Skin epidermis (tissue), 12 donors: ENCODE data around the gene EYS.

Experiments
- H3K27ac ChIP-seq, 21 experiments: fragments of 200-600 bp; sonication (generic) in 11 of 21; one replicate each; pipeline ENCODE4 v1.5.0; 2020; ENCODE audit warnings: mild to moderate bottlenecking in 3 of 21, inconsistent platforms in 2 of 21, moderate library complexity in 2 of 21
- H3K4me3 ChIP-seq, 7 experiments: fragments of 200-600 bp; sonication (generic) in 2 of 7; one replicate each; pipeline ENCODE4 v1.5.0; 2020; ENCODE audit warnings: inconsistent platforms in 2 of 7, mild to moderate bottlenecking in 2 of 7, moderate library complexity in 1 of 7

EYS gene

DNA sequence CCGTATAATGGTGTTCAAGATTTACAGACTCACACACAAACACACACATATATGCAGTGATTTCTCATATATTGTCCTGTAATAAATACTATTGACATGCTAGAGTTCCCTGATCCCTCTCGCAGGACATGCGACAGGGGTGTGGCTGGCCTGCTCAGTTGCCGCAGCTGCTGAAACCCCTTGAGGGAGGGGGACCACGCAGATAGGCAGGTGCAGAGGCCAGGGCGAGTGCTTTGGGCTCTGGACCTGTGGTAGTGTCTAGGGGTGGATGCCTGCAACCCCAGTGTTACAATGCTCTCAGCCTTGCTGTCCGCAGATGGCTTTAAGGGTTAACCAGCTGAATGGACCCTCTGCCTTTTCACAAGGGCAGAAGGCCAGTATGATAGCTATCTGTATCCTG lies 706.2 kb downstream of the EYS start:
- Histone ChIP-seq H3K27ac (no peak overlapping the region), H3K4me3 (no peak overlapping the region)

DNA sequence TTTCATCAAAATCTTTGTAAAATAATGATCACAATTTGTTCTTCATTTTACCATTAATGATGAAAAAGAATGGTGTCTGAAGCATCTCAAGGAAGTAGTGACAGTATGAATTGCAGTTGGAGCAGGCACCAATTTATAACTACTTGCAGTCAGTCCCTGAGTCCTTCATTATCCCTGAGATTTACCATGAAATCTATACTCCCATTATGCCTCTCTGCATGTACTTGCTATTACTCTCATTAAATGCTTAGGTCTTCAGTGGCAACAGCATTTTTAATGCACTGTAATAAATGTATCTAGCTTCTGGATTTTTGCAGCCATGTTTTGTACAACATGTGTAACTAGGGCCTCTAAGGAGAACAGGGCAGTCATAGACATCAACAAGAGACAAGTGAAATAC lies 708.8 kb downstream of the EYS start:
- Histone ChIP-seq H3K4me3 (no peak overlapping the region), H3K27ac (no peak overlapping the region)

DNA sequence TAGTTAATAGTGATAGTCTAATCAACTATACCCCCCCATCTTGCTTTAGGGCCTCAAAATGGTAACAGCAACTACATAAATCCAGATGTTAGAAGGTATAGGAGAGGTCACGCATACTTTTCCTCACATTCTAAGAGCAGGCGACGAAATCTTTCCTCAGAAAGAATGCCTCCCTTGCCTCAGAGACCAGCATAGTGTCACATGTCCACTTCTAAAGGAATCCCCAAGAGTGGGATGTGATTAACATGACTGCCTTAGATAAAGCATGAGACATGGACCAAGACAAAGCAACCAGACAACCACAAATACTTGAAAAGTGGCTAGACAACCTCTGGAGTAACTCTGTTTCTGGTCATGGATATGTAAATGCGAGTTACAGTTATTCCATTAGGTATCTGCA lies 710.7 kb downstream of the EYS start:
- Histone ChIP-seq H3K27ac (no peak overlapping the region), H3K4me3 (no peak overlapping the region)

DNA sequence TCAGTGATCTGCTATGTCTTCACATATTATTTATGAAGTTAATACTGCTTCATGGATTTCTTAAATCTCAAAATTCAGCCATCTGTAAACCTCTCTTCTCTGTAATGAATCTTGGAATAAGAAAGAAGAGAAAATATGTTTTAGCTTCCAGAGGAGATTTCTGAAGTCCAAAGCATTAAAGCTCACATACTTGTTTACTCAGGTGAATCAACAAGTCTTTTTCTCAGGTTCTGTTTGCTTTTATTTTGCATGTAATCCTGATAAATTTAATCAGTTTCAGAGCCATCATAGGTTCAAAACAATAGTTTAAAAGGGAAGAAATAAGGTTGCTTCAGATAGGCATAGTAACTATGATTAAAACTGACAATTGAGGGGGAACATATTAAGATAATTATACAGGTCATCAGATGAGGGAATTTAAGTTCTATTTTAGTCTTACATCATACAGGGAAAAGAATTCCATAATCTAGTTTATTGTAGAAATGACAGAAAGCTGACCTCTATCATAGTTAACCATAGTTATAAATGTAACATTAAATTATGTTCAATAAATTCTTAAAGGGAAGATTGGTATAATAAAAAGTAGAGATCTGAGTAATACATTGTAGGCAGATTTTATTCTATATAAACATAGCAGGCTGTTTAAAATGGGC lies 716.2 kb downstream of the EYS start:
- no peak overlapping the region for H3K4me3 ChIP-seq
- no peak overlapping the region for H3K27ac ChIP-seq

DNA sequence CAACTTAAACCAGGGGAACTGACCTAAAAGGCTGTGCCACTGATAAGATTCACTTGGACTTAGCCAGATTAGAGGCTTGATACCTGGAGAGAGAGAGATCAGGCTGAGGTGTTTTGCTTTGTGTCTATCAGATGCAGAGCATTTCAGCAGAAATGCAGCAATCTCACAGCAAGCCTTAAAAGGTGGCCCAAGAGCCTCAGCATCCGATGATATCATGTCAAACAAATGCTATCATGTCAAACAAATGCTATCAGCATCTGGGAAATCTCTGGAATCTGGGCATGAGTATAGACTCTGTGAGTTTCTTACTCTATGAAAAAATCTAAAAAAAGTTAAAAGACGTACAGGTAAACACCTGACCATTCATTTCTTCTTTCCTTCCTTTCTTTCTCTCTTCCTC lies 718.9 kb downstream of the EYS start:
- no peak overlapping the region for H3K27ac ChIP-seq
- H3K4me3 ChIP-seq = no peak overlapping the region

DNA sequence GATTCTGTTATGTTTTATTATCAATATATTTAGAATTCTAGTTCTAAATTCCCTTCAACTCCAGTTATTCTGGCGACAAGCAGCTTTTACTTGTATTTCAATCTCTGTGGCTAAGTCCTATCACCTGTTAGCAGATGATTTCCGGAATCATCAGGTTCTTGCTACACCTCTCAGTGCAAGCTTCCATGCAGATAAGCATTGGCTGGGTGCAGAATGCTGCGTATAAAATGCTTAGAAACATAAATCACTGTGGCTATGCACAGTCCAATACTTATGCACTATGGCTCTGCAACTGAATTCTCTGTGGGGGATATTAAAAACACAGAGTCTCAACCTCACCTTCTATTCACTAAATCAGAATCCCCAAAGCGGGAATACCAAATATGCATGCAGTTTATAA lies 720.0 kb downstream of the EYS start:
- no peak overlapping the region for H3K4me3 ChIP-seq
- H3K27ac ChIP-seq = no peak overlapping the region

DNA sequence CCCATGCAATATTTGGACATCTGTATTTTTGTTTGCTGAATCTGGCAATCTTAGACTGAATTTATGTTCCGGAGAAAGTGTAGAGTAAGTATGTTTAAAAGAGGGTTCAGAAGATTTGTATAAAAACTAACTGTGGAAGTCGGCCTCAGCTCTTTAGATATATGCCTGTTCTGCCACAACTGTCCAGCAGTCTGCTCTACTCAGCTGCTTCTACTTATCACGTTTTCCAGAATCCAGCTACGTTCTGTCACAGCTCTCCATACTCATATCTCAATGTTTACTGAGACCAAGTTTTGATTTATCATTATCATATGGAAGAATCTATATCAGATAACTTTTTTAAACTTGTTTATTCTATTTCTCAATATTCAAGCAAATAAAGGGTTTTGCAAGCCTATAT lies 721.3 kb downstream of the EYS start:
- no peak overlapping the region for H3K27ac ChIP-seq

DNA sequence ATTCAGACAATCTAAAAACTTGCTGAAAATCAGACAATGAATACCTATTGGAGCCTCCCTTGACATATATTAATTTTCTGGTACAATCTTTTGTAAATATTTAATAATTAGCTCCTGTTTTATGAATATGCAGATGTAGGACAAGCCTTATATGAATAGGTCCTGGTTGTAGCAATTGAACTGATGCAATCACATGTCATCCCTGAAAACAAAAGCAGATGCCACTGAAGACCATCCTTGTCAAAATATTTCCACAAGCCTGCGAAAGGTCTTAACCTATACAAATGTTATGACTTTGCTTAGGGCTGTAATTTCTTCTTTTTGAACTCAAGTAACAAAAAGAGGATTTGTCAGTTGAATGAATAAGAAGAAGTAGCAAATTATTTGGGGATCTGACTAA lies 722.1 kb downstream of the EYS start:
- Histone ChIP-seq H3K27ac (no peak overlapping the region), H3K4me3 (no peak overlapping the region)

More for the DNA sequence above, 721.3 kb downstream of the EYS start:
- no peak overlapping the region for H3K4me3 ChIP-seq

DNA sequence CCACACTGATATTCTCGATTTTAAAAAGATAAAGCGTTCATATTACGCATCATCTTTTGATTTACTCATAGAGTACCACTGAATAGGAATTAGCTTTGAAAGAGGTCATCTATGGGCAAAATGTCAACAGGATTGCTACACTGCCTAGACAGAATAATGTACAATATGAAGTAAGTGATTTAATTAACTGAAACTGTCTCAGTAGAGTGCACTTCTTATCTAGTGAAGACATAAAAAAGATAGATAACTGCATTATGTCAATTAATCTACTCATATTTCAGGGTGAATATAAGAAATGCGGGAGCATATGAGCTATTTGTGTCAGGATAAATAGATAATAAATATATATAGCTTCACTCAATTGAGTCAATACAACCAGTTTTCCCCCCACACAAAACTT lies 723.9 kb downstream of the EYS start:
- no peak overlapping the region for H3K27ac ChIP-seq
- H3K4me3 ChIP-seq = no peak overlapping the region

DNA sequence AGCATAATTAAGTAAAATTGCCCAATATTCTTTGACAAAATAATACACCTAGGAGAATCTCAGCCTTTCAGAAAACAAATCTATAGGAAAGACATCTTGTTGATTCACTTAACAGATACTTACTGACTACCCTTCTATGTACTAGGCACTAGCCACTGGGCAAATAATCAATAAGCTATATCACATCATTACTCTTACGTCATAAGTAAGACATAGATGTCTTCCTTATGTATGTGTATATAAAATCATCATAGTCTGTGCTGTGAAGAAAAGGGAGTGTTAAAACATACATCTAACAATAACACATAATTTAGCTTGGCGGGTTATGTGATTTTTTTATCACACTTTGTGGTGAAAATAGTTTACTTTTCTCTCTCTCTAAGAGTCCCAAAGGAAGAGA lies 733.9 kb downstream of the EYS start:
- Histone ChIP-seq H3K4me3 (no peak overlapping the region), H3K27ac (no peak overlapping the region)

DNA sequence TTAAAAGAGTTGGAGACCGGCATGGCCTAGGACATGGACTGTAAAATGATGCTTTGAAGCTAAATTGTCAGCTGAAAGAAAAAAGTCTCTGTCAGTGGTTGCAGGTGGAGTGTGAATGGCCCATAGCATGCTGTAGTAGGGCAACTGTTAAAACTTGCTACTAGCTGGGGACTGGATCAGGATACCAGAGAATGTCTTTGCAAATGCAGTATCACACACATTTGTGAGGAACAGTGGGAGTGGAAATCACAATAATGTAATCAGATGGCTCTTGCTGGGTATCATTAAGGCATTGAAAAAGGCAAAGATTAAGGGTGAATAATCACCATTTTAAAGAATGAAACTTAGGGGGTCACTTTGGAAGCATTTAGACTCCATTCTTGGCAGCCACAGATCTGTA lies 737.9 kb downstream of the EYS start:
- no peak overlapping the region for H3K27ac ChIP-seq
- H3K4me3 ChIP-seq = no peak overlapping the region

DNA sequence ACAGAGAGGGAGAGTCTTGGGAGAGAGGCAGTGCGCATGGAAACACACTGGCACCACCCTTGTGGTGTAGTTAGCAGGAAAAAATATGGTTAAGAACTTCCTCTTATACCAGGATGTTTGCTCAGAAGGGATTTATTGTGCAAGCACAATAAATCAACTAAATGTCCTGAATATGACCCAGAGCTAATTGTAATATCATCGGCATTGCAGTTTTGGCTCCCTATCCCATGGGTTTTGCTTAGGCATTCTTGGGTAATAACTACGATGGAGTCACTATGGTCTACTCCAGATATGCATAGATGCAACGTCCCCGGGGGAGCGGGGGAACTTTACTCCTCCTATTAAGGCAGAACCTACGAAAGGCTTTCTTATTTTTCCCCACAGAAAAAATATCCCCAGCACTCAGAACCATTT lies 751.6 kb downstream of the EYS start:
- Histone ChIP-seq H3K4me3 (no peak overlapping the region), H3K27ac (no peak overlapping the region)

DNA sequence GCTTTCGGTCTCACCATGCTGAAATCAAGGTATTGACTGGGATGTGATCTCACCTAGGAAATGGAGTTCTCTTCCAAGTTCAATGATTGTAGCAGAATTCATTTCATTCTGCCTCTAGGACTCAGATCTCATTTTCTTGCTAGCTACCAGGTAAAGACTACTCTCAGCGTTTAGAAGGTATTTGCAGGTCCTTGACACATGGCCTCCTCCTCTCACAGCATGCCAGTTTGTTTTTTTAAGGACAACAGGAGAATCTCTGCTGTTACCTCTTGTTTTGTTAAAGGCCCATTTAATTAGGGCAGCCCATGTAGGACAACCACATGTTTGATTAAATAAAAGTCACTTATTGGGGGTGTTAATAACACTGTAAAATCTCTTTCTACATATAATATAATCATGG lies 757.8 kb downstream of the EYS start:
- Histone ChIP-seq H3K4me3 (no peak overlapping the region), H3K27ac (no peak overlapping the region)

DNA sequence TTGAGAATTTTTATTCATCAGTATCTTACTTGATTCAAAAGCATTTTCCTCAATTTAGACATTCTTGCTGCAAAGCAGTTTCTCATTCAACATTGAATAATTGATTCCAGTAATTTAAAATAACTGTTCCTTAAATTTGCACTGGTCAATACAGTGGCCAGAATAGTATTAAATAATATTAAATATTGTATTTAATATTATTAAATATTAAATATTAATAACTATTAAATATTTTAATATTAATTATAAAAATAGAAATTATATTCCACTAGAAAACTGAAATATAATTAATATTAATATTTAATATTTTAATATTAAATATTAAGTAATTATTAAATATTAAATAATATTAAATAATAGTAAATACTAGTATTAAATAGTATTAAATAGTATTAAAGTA lies 758.8 kb downstream of the EYS start:
- Histone ChIP-seq H3K27ac (no peak overlapping the region), H3K4me3 (no peak overlapping the region)

DNA sequence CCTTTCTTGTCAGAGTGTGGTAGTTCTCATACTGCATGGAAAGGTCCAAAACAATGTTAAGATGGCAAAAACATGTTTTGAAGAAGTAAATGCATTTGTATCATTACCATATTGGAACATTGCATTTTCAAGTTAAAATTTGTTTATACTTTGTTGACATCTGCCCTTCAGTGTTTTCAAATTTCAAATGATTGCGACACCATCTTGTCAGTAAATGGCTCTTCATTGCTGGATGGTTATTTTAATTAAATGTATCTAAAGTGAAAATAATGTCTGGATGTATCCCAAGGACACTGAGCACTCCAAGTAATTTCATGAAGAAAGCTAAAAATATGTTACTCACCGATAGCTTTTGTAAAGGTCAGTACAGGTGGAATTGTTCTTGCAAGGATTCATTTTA lies 761.6 kb downstream of the EYS start:
- Histone ChIP-seq H3K4me3 (no peak overlapping the region), H3K27ac (no peak overlapping the region)

DNA sequence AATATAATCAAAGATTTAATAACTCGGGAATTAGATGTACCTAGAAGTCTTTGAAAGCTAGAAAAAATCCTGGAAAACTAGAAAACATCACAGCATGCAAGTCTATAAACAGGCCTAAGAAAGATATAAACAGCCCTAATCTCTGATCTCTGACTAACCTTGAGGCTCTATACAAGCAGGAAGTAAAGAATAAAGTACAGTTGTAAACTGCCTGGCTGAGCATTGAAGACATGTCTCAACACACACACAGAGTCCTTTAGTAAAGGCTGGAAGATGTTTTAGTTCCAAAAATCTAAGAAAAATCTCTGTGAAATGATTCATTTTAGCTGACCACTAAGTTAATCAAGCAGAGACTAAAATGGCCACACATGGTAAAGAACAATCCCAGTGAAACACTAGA lies 774.5 kb downstream of the EYS start:
- Histone ChIP-seq H3K4me3 (no peak overlapping the region), H3K27ac (no peak overlapping the region)

DNA sequence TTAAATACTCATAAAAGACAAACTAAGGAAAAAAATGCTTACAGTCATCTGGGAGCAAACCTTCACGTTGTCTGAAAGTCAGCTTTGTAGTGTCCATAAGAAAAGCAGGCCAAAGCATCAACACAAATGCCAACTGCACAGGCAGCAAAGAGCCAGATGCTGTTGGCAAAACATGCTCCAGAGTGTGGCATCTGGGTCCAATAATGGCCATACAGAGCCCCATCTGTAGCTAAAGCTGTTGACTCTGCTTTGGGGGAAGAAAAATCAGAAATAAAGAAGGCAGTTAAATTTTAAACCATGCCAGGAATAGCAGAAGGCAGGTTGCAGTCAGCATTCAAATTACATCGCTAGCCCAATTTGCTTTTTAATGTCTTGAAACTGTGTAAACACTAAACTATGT lies 776.3 kb downstream of the EYS start:
- no peak overlapping the region for H3K27ac ChIP-seq
- H3K4me3 ChIP-seq = no peak overlapping the region

DNA sequence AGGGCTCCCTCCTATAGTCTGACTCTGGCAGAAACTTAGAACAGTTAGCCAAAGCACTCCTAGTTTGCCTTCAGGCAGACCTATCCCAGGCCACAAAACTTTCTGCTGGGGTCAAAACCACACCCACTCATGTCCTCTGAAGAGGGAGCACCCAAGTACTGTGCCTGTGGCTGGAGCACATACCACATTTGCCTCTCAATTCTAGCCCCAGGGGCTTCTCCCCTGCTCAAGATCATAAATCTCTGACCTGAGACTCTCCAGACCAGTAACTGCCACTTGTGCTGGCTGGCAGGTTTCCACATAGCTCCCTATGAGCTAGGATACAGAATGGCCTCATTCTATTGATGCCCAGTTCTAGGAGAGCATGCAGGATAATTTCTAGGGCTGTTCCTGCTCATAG lies 781.0 kb downstream of the EYS start:
- H3K4me3 ChIP-seq = no peak overlapping the region
- H3K27ac ChIP-seq = no peak overlapping the region

DNA sequence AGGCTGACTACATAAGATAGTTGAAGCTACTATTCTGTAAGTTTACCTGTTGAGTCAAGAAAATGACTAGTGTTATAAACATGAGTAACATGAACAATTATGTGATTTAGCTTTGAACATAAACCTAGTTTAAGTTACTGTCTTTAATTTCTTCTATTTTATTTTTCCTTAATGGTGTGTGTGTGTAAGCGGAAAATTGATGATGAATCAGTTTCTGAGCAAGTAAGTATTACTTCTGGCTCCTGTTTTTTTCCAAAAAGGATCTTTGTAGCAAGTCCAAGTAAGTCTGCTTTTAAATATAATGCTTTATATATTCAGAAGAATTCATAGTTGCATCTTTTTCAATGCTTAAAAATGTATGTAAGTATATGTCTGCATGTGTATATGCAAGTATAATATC lies 786.8 kb downstream of the EYS start:
- H3K27ac ChIP-seq = no peak overlapping the region
- H3K4me3 ChIP-seq = no peak overlapping the region

DNA sequence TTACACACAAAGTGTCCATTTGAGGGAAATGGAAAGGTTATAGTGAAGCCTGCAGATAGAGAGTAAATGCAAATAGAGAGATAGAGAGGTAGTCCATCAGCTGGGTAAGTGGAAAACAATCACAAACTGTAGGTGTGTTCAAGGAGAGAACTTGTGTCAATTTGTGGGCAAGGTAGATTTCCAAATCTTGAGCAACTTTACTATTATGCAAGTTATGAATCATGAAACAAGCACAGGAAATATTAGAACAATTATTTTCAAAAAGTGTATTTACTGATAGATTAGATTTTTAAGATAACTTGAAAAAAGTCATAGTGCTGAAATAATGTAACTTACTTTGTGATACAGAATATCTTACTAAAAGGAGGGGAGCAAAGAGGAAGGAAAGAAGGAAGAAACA lies 792.9 kb downstream of the EYS start:
- Histone ChIP-seq H3K27ac (no peak overlapping the region), H3K4me3 (no peak overlapping the region)

DNA sequence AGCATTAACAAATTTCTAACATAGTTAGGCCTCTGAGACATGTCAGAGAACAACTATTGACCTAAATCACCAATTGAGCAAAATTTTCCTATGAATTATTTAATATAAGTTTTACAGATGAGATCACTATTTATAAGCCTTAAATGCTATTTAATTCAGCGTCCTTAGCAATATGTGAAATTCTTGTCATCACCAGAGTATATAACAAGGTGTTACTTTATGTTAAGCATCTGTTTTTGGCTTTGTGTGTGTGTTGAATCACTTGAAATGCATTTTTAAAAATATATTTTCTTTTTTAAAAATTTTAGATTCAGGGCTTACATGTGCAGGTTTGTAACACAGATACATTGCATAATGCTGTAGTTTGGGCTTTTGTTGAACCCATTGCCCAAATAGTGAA lies 794.1 kb downstream of the EYS start:
- Histone ChIP-seq H3K27ac (no peak overlapping the region), H3K4me3 (no peak overlapping the region)

DNA sequence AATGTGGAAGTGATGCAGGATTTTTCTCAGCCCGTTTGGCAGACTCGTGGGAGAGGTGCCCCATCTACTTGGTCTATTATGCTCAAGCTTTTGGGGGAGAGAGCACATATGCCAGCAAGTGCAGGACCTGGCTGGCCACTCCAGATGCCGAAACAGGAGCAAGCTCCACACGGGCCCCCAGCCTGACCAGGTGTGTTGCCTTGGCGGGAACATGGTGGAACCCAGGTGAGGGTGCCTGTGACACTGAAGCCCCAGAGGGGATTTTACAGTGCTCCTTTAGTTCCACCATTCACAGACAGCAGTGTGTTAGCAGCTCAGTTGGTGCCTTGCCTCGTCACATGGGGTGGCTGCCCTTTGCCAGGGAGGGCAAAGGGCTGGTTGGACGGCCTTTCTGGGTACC lies 798.9 kb downstream of the EYS start:
- H3K4me3 ChIP-seq = no peak overlapping the region
- H3K27ac ChIP-seq = no peak overlapping the region

DNA sequence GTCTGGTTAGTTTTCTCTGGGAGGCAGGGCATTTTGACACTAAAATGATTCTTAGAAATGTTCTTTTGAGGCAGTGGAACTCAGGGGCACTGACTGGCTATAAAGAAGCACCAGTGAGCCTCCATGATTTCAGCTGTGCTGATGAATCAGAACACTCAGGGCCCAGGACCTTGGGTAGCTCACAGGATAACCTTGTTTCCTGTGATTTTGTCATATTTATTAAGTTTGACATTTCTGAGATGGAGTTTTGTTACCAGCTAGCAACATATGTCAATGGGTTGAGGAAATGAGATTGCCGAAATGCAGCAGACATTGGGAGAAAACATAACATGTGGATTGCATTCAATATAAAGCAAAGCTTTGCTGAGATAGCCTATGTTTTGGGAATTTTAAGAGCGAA lies 802.4 kb downstream of the EYS start:
- Histone ChIP-seq H3K4me3 (no peak overlapping the region), H3K27ac (no peak overlapping the region)
